Measurements from ENCODE around the gene TREML1. TPM values are rescaled to one million over a fixed set of nuclear protein-coding genes. Genes with fewer than 3 reads are reported as not detected.

The TREML1 gene
- total and polyA plus RNA-seq, 2 of the 8 experiments (the other 6 are each of a cell fraction or from before 2014, with no cell fraction given), result 0.08 TPM; not detected in 1

DNA sequence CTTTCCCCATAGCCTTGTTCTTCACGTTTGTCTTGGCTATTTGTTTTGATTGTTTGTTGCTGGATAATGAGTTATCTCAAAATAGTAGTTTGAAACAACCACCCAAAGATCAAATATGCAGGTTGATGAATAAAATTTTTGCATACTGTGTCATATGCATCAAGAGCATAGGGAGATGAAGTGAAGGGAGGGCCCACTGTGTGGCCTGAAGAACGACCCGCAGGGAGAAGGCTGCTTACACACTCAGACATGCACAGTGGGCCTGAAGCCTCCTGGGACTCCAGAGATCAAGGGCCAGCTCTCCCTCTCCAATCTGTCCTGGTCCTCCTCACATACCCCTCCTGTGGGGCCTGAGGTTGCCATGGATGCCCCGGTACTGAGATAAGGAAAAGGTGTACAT is 25.0 kb upstream of the TREML1 start (continued):
- TF ChIP-seq CHD7 (IDR thresholded peaks at IDR 0.05; ENCODE audit: insufficient replicate concordance, low read length) (no peak), KDM5A (IDR thresholded peaks at IDR 0.05; ENCODE audit: low read length) (no peak)
